Measurements from ENCODE around the gene PSMB5. TPM values are rescaled to one million over a fixed set of nuclear protein-coding genes. Genes with fewer than 3 reads are reported as not detected.
A peak's percentile ranks its signal among the peaks of the same experiment; 100 is the strongest.

Gene PSMB5
- total RNA-seq, 1 experiment from 2014 or later = 447 TPM

GRCh38 chr14:23062002-23062401, 27.3 kb upstream of the PSMB5 start:
- in situ Hi-C loops (cut with HindIII; ENCODE audit: low sequenced_read_pairs) = loop anchor here (10.0 kb wide), 1 partner anchor 77 kb away; the partner anchor contains the start of gene AJUBA
- no peak for DNase-seq (ENCODE audit: low spot score)

GRCh38 chr14:23060536-23061260, 26.0 kb upstream of the PSMB5 start:
- no peak for DNase-seq (ENCODE audit: low spot score)
- in situ Hi-C loops (cut with HindIII; ENCODE audit: low sequenced_read_pairs) = loop anchor here (10.0 kb wide), 1 partner anchor 76 kb away; the partner anchor contains the start of gene AJUBA

- DNase-seq (ENCODE audit: low spot score) = no peak
- in situ Hi-C loops (cut with HindIII; ENCODE audit: low sequenced_read_pairs) = no loop called here
These were observed 24.2 kb upstream of the PSMB5 start for GRCh38 chr14:23058654-23059504.

GRCh38 chr14:23057757-23058653, 23.3 kb upstream of the PSMB5 start:
- DNase-seq (ENCODE audit: low spot score) = peak; percentile 89
- in situ Hi-C loops (cut with HindIII; ENCODE audit: low sequenced_read_pairs) = no loop called here

GRCh38 chr14:23056956-23057756, 22.5 kb upstream of the PSMB5 start, which contains the start of gene CDH24:
CDH24 (minus strand) TSS chr14:23057520; CDS start chr14:23055733, 1,787 bp downstream.
- DNase-seq (ENCODE audit: low spot score) = peak; percentile 69
- in situ Hi-C loops (cut with HindIII; ENCODE audit: low sequenced_read_pairs) = no loop called here

- DNase-seq (ENCODE audit: low spot score) = peak; percentile 67
- in situ Hi-C loops (cut with HindIII; ENCODE audit: low sequenced_read_pairs) = no loop called here
These were observed 21.6 kb upstream of the PSMB5 start for GRCh38 chr14:23056145-23056955.

- in situ Hi-C loops (cut with HindIII; ENCODE audit: low sequenced_read_pairs) = no loop called here
- no peak for DNase-seq (ENCODE audit: low spot score)
These were observed 21.0 kb upstream of the PSMB5 start for GRCh38 chr14:23055621-23056144.

GRCh38 chr14:23055147-23055550, 20.4 kb upstream of the PSMB5 start:
- DNase-seq (ENCODE audit: low spot score) = no peak
- in situ Hi-C loops (cut with HindIII; ENCODE audit: low sequenced_read_pairs) = no loop called here

- in situ Hi-C loops (cut with HindIII; ENCODE audit: low sequenced_read_pairs) = no loop called here
- DNase-seq (ENCODE audit: low spot score) = no peak
These were observed 19.5 kb upstream of the PSMB5 start for GRCh38 chr14:23054000-23054811.

- in situ Hi-C loops (cut with HindIII; ENCODE audit: low sequenced_read_pairs) = no loop called here
- no peak for DNase-seq (ENCODE audit: low spot score)
These were observed 18.7 kb upstream of the PSMB5 start for GRCh38 chr14:23053426-23053825.

GRCh38 chr14:23052671-23053070, 18.0 kb upstream of the PSMB5 start:
- DNase-seq (ENCODE audit: low spot score) = no peak
- in situ Hi-C loops (cut with HindIII; ENCODE audit: low sequenced_read_pairs) = no loop called here

- no peak for DNase-seq (ENCODE audit: low spot score)
- in situ Hi-C loops (cut with HindIII; ENCODE audit: low sequenced_read_pairs) = no loop called here
These were observed 17.5 kb upstream of the PSMB5 start for GRCh38 chr14:23052182-23052623.

GRCh38 chr14:23051141-23052057, 16.7 kb upstream of the PSMB5 start:
- in situ Hi-C loops (cut with HindIII; ENCODE audit: low sequenced_read_pairs) = no loop called here
- DNase-seq (ENCODE audit: low spot score) = no peak

GRCh38 chr14:23049011-23049410, 14.3 kb upstream of the PSMB5 start:
- in situ Hi-C loops (cut with HindIII; ENCODE audit: low sequenced_read_pairs) = no loop called here
- DNase-seq (ENCODE audit: low spot score) = no peak

- no peak for DNase-seq (ENCODE audit: low spot score)
- in situ Hi-C loops (cut with HindIII; ENCODE audit: low sequenced_read_pairs) = no loop called here
These were observed 13.3 kb upstream of the PSMB5 start for GRCh38 chr14:23047751-23048693.
